GM23338 (cell line): ENCODE measurements around the gene CCN6. TPM values are rescaled to one million over a fixed set of nuclear protein-coding genes. Genes with fewer than 3 reads are reported as not detected.
"Not testable (repeated sequence)": the region's sequence is repeated elsewhere in the genome, so short reads cannot be mapped to it uniquely, and the experiment has no call there.

Experiments
- ATAC-seq: fragments of 200-7000 bp; cut with Tn5 transposase; 3 replicates; pipeline ENCODE4 v1.9.1; 2020
- DNase-seq: peaks from one replicate; pipeline ENCODE4 v3.0.0-alpha.2; 2015; ENCODE audit warnings: low spot score
- H2AFZ ChIP-seq: fragments of 200-600 bp; sonication (generic); 2 replicates; pipeline ENCODE4 v1.8.0; 2016; ENCODE audit warnings: antibody characterized with exemption, mild to moderate bottlenecking, moderate library complexity
- H3F3A ChIP-seq: fragments of 200-600 bp; sonication (generic); replicated peaks from 2 replicates; pipeline ENCODE4 v1.8.0; 2017; ENCODE audit warnings: antibody characterized with exemption, mixed run types, low read depth
- H3K27ac ChIP-seq: fragments of 200-600 bp; sonication (generic); 2 replicates; pipeline ENCODE4 v1.6.1; 2016; ENCODE audit warnings: low read depth
- H3K27me3 ChIP-seq: fragments of 200-600 bp; sonication (generic); 2 replicates; pipeline ENCODE4 v1.8.0; 2016; ENCODE audit warnings: mild to moderate bottlenecking, mixed run types, moderate library complexity; ENCODE audit not compliant: insufficient read depth
- H3K36me3 ChIP-seq: fragments of 200-600 bp; sonication (generic); 2 replicates; pipeline ENCODE4 v1.8.0; 2016; ENCODE audit warnings: mild to moderate bottlenecking; ENCODE audit not compliant: insufficient read depth
- H3K4me1 ChIP-seq: fragments of 200-600 bp; sonication (generic); 2 replicates; pipeline ENCODE4 v1.8.0; 2016; ENCODE audit warnings: mild to moderate bottlenecking, moderate library complexity; ENCODE audit not compliant: insufficient read depth
- H3K4me2 ChIP-seq: fragments of 200-600 bp; sonication (generic); 2 replicates; pipeline ENCODE4 v1.7.1; 2017; ENCODE audit warnings: mixed run types
- H3K4me3 ChIP-seq: fragments of 200-600 bp; sonication (generic); 2 replicates; pipeline ENCODE4 v1.6.1; 2016; ENCODE audit warnings: mixed run types
- H3K79me2 ChIP-seq: fragments of 200-600 bp; sonication (generic); replicated peaks from 2 replicates; pipeline ENCODE4 v1.8.0; 2017; ENCODE audit warnings: mild to moderate bottlenecking; ENCODE audit not compliant: insufficient read depth
- H3K9me2 ChIP-seq: fragments of 200-600 bp; sonication (generic); 2 replicates; pipeline ENCODE4 v1.8.0; 2017; ENCODE audit not compliant: insufficient read depth
- H4K20me1 ChIP-seq: fragments of 200-600 bp; sonication (generic); replicated peaks from 2 replicates; pipeline ENCODE4 v1.8.0; 2017; ENCODE audit warnings: mild to moderate bottlenecking; ENCODE audit not compliant: insufficient read depth
- H3K27ac Mint-ChIP-seq: 2 replicates; pipeline ENCODE4 v1.8.0; 2020; ENCODE audit warnings: inconsistent platforms, mild to moderate bottlenecking, moderate library complexity, mixed read lengths
- H3K27me3 Mint-ChIP-seq: 3 replicates; pipeline ENCODE4 v1.8.0; 2022; ENCODE audit warnings: low read depth, mild to moderate bottlenecking, moderate library complexity, mixed read lengths, inconsistent platforms; ENCODE audit not compliant: insufficient read depth, poor library complexity
- H3K36me3 Mint-ChIP-seq: 3 replicates; pipeline ENCODE4 v1.8.0; 2021; ENCODE audit warnings: low read depth, mild to moderate bottlenecking, inconsistent platforms, moderate library complexity, mixed read lengths
- H3K4me1 Mint-ChIP-seq: 3 replicates; pipeline ENCODE4 v1.8.0; 2020; ENCODE audit warnings: mild to moderate bottlenecking, inconsistent platforms, mixed read lengths
- H3K4me3 Mint-ChIP-seq: 3 replicates; pipeline ENCODE4 v1.8.0; 2021; ENCODE audit warnings: moderate library complexity, mild to moderate bottlenecking, inconsistent platforms, mixed read lengths
- H3K9me3 Mint-ChIP-seq: 3 replicates; pipeline ENCODE4 v1.8.0; 2020; ENCODE audit warnings: moderate library complexity, mild to moderate bottlenecking, inconsistent platforms, mixed read lengths
- ETS1 ChIP-seq: IDR thresholded peaks from 2 replicates; pipeline ENCODE4 v1.6.1; 2016; ENCODE audit warnings: antibody characterized with exemption
- NANOG ChIP-seq: IDR thresholded peaks from 2 replicates; pipeline ENCODE4 v1.6.1; 2016; ENCODE audit warnings: antibody characterized with exemption, borderline replicate concordance
- ZNF462 ChIP-seq: fragments of 250-450 bp; sonication (Bioruptor Pico); IDR thresholded peaks from 2 replicates; pipeline ENCODE4 v1.5.0; 2020; ENCODE audit warnings: mild to moderate bottlenecking, moderate library complexity
- polyA plus RNA-seq: library from polyadenylated mRNA; unstranded; fragments of >200 nt; fragmentation: Nextera tagmentation; extraction: Ambion mirVana; gene quantifications from 2 replicates; pipeline ENCODE4 v1.2.1, GENCODE V29; 2016
- total RNA-seq: library from RNA; depleted of rRNA; stranded (reverse); fragments of >200 nt; shearing (Covaris generic); gene quantifications from 2 replicates; pipeline ENCODE4 v1.2.3, GENCODE V29; 2014

The CCN6 gene
- total and polyA plus RNA-seq, 2 experiments from 2014 or later, result 0.65 TPM; not detected in 1

GRCh38 chr6:112100561-112100960, 46.7 kb downstream of the CCN6 start:
- no peak overlapping the region for H3K4me3 ChIP-seq

GRCh38 chr6:112106026-112106425, 52.1 kb downstream of the CCN6 start:
- H2AFZ ChIP-seq, H3K4me3 ChIP-seq, H3K27me3 Mint-ChIP-seq, H3K27ac ChIP-seq, H3K79me2 ChIP-seq, H4K20me1 ChIP-seq, H3K27ac Mint-ChIP-seq, H3K27me3 ChIP-seq, DNase-seq, H3K4me2 ChIP-seq, H3K36me3 Mint-ChIP-seq, H3K4me3 Mint-ChIP-seq, H3K36me3 ChIP-seq, H3K9me3 Mint-ChIP-seq, H3F3A ChIP-seq, ATAC-seq, H3K9me2 ChIP-seq: not testable (repeated sequence)
- peaks cover 14% of the 10 kb centered on the region for H3K4me1 Mint-ChIP-seq
- H3K4me1 ChIP-seq, result peaks cover 15% of the 10 kb centered on the region

More at GRCh38 chr6:112100561-112100960, 46.7 kb downstream of the CCN6 start:
- Histone ChIP-seq H2AFZ (no peak overlapping the region), H3K79me2 (no peaks in the 10 kb centered on the region), H3K27me3 (no peaks in the 10 kb centered on the region), H3K4me2 (peak overlapping the region; percentile 7), H4K20me1 (no peaks in the 10 kb centered on the region), H3K27ac (peak overlapping the region; percentile 13; the same call in 1 of the 2 replicates), H3K4me1 (peaks cover 34% of the 10 kb centered on the region), H3F3A (no peaks in the 10 kb centered on the region), H3K36me3 (no peaks in the 10 kb centered on the region), H3K9me2 (peaks cover 5% of the 10 kb centered on the region; the same call in 1 of the 2 replicates)
- TF ChIP-seq ZNF462 (CRISPR knock-in tag) (peak; percentile 16; the same call in 1 of the 2 replicates), NANOG (peak; percentile 97), ETS1 (no peak; the same call in 1 of the 2 replicates)
- DNase-seq (peak; percentile 42), ATAC-seq (peak; percentile 54; the same call in 2 of the 3 replicates)
- Mint-ChIP-seq H3K36me3 (peaks cover 8% of the 10 kb centered on the region), H3K4me1 (peaks cover 48% of the 10 kb centered on the region), H3K4me3 (no peak overlapping the region), H3K27me3 (no peaks in the 10 kb centered on the region), H3K27ac (no peak overlapping the region; the same call in 1 of the 2 replicates), H3K9me3 (peaks cover 6% of the 10 kb centered on the region)
